ENCODE measurements around the gene HLA-DOB.

Gene HLA-DOB

GRCh38 chr6:32816746-32817204, at the start of gene HLA-DOB:
Gene HLA-DOB (minus strand): TSS chr6:32817002. CDS start chr6:32816951, 51 bp downstream.
- peak; percentile 5 for DNase-seq

- DNase-seq: no peak
These were observed 49.1 kb upstream of the HLA-DOB start for GRCh38 chr6:32865724-32866443.

- DNase-seq: no peak
These were observed 45.9 kb upstream of the HLA-DOB start for GRCh38 chr6:32862725-32863124.

- no peak for DNase-seq
These were observed 43.9 kb upstream of the HLA-DOB start for GRCh38 chr6:32860674-32861073.

- DNase-seq: no peak
These were observed 41.4 kb upstream of the HLA-DOB start for GRCh38 chr6:32858194-32858593.

GRCh38 chr6:32857156-32857891, 40.5 kb upstream of the HLA-DOB start:
- no peak for DNase-seq

GRCh38 chr6:32855467-32856174, 38.8 kb upstream of the HLA-DOB start:
- DNase-seq: no peak

- DNase-seq: peak; percentile 73
These were observed 37.8 kb upstream of the HLA-DOB start for GRCh38 chr6:32854376-32855178.

- DNase-seq: peak; percentile 94
These were observed 37.0 kb upstream of the HLA-DOB start, which contains the start of the genes PSMB9 and TAP1 for GRCh38 chr6:32853541-32854375. Gene PSMB9 (plus strand): TSS chr6:32854192. CDS start chr6:32854230, 38 bp downstream. Gene TAP1 (minus strand): TSS chr6:32853704. CDS start chr6:32853636, 68 bp downstream.

GRCh38 chr6:32852844-32853540, 36.2 kb upstream of the HLA-DOB start:
- DNase-seq: peak; percentile 65

- no peak for DNase-seq
These were observed 35.4 kb upstream of the HLA-DOB start for GRCh38 chr6:32852018-32852843.

GRCh38 chr6:32851025-32851424, 34.2 kb upstream of the HLA-DOB start:
- DNase-seq: no peak

GRCh38 chr6:32849126-32849525, 32.3 kb upstream of the HLA-DOB start:
- no peak for DNase-seq

- no peak for DNase-seq
These were observed 31.0 kb upstream of the HLA-DOB start for GRCh38 chr6:32847795-32848194.

- no peak for DNase-seq
These were observed 30.2 kb upstream of the HLA-DOB start for GRCh38 chr6:32847004-32847403.

- DNase-seq: peak; percentile 2
These were observed 28.6 kb upstream of the HLA-DOB start for GRCh38 chr6:32845384-32845884.

- no peak for DNase-seq
These were observed 28.1 kb upstream of the HLA-DOB start for GRCh38 chr6:32844839-32845383.

- peak; percentile 88 for DNase-seq
These were observed 27.4 kb upstream of the HLA-DOB start, which contains the start of gene PSMB8 for GRCh38 chr6:32843979-32844838. Gene PSMB8 (minus strand): TSS chr6:32844047. CDS start chr6:32843996, 51 bp downstream.
